ENCODE measurements around the gene TNS1.

- no peak for TF ChIP-seq FOXM1 (IDR thresholded peaks at IDR 0.05; ENCODE audit: borderline replicate concordance)
- TF ChIP-seq SUZ12 (IDR thresholded peaks at IDR 0.05), result no peak
- TF ChIP-seq TARDBP (IDR thresholded peaks at IDR 0.05), result no peak
- TF ChIP-seq PKNOX1 (IDR thresholded peaks at IDR 0.05), result no peak
- no peak for TF ChIP-seq ELF4 (IDR thresholded peaks at IDR 0.05)
- no peak for TF ChIP-seq BHLHE40 (IDR thresholded peaks at IDR 0.05; ENCODE audit: borderline replicate concordance)
- TF ChIP-seq L3MBTL2 (conservative IDR thresholded peaks at IDR 0.05), result no peak
- no peak for TF ChIP-seq CTBP1 (IDR thresholded peaks at IDR 0.05; ENCODE audit: borderline replicate concordance)
- TF ChIP-seq SP1 (IDR thresholded peaks at IDR 0.05), result no peak
- no peak for TF ChIP-seq FOXK2 (IDR thresholded peaks at IDR 0.05)
- no peak for TF ChIP-seq NFRKB (IDR thresholded peaks at IDR 0.05)
- TF ChIP-seq ZNF384 (IDR thresholded peaks at IDR 0.05), result no peak
Observed at GRCh38 chr2:217802266-217802665, 200.5 kb downstream of the TNS1 start.

Data from HEK293T (cell line).